ENCODE results near the gene OPCML.

The OPCML gene

DNA sequence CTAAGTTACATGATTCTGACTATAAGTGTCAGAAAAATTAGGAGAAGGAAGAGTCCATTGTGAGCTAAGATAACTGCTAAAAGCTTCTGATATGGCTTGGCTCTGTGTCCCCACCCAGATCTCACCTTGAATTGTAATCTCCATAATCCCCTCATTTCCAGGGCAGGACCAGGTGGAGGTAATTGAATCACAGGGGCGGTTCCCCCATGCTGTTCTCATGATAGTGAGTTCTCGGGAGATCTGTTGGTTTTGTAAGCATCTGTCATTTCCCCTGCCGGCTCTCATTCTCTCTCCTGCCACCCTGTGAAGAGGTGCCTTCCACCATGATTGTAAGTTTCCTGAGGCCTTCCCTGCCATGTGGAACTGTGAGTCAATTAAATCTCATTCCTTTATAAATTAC lies 230.2 kb downstream of the OPCML start:
- no peak for DNase-seq (ENCODE audit: low read depth, low spot score)

DNA sequence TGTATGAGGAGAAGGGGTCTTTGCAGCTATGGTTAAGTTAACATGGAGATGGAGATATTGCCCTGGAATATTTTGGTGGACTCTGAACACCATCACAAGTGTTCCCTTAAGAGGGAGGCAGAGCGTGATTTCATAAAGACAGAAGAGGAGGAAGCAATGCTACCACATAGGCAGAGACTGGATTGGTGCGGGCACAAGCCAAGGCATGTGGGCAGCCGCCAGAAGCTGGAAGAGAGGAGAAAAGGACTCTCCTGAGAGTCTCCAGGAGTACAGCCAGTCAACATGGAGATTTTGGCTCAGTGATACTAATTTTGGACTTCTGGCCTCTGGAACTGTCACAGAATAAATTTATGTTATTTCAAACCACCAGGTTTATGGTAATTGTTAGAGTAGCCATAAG lies 231.6 kb downstream of the OPCML start:
- DNase-seq (ENCODE audit: low read depth, low spot score): no peak

DNA sequence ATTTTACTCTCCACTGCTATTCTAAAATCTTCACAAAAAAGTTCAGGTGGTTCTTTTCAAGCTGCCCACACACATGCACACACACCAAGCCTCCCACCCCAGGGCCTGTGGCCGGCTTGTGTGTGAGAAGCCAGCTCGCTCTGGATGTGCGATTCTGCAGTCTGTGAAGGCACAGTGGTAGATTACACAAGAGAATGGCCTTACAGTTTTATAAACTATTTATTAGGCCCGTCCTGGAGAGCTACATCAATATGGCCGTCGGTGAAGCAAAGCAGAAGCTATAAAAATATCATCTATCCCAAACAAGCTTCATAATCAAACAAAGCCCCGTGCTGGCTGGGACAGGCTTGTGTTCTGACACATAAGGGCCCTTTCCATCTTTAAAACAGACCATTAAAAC lies 240.5 kb downstream of the OPCML start:
- DNase-seq (ENCODE audit: low read depth, low spot score): no peak

DNA sequence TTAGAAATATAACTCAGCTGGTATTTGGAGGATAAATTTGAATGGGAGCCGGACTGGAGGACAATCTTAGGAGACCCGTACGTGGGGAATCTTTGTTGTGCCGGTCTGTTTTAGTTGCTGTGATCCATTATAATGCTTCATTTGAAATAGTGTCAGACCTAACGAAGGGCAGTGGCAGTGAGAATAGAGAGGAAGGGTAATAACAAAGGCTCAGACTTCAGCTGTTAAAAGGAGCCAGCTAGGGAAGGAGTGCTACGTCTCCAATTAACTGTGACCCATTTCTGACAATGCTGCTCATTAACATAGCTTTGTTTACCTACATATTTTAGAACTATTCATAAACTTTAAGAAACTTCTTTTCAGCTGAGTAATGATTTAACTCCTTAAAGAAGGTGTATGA lies 246.9 kb downstream of the OPCML start:
- DNase-seq (ENCODE audit: low read depth, low spot score): no peak

DNA sequence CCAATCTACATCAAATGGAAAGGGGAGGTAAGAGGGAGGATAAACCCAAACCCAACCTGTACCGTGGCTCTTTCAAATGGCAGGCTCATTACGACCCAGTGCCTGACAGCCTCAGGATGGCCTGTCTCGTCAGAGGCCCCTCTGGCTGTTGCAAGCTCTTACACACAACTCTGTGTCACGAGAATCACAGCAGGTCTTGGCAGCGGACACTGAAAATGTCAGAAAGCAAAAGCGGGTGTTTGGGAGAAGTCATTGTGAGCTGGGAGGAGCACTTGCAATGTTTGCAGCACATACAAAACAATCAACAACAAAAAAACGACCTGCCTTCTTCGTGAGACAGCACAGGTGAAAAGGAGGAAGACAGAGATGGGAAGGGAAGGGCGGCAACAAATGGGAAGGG lies 248.1 kb downstream of the OPCML start:
- no peak for DNase-seq (ENCODE audit: low read depth, low spot score)

DNA sequence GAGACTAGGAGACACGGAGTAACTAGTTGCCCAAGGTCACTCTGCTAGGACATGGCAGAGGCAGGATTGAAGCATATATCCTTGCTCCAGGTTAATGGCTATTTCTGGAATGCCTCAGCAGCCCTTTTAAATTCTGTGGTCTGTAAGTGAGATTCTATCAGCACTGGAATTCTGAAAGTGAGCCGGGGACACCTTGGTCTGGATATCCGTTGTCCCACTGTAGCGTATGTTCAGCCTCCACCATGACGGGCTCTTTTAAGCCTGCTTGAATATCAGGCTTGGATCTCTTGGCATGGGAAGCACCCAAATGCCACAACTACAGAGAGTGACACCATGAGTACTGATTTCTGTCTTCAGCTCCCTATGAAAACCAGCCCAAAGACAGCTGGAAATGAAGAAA lies 254.4 kb downstream of the OPCML start:
- no peak for DNase-seq (ENCODE audit: low read depth, low spot score)

DNA sequence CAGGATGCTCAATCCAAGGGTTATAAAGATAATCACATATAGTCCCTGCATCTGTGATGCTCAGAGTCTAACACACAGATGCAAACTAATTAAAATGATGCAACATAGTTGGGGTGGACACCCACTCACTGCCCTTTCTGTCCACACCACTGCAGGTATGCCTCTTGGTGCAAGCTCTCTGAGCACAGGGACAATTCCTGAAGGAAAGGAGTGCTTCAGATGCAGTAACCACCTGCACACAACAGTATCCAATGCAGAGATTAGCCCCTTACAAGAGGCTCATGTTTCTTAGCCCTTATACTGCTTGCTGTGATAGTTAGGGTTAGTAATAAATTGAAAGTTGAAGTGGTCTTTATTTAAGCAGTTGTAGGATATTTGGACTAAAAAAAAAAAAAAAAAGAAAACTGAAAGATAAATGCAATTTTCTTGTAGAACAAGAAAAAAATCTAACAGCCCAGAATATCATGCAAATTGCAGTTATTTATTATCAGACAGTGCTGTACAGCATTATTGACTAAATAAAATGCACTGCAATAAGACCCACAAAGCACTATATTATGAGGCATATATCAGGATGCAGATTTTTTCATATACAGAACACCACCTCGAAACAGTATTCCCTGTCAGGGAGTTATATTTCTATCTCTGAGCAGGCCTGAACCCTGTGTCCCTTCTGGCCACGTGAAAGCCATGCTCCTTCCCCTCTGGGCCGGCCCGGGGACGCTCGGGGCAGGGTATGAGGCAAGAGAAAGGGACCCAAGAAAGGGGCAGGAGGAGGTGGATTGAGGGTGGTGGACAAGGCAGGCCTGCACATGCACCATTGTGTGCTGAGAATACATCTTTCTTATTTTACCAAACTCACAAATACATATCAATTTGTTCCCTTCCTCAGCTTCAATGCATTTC lies 260.2 kb downstream of the OPCML start:
- no peak for DNase-seq (ENCODE audit: low read depth, low spot score)

DNA sequence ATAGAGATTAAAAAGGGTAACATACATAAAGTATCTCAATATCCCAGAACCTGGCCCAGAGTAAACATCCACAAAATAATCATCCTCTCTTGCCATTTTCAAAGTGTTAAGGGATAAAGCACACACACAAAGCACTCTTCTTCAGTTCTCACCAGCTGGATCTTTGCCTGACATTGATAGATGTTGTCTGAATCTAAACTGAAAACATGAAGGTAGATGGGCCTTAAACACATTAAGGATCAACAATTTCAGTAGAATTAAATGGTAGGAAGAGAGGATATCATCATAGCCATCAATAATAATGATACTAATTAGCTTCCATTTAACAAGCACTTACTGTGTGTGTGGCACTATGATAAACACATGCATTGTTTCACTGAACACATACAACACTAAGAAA lies 261.1 kb downstream of the OPCML start:
- no peak for DNase-seq (ENCODE audit: low read depth, low spot score)

DNA sequence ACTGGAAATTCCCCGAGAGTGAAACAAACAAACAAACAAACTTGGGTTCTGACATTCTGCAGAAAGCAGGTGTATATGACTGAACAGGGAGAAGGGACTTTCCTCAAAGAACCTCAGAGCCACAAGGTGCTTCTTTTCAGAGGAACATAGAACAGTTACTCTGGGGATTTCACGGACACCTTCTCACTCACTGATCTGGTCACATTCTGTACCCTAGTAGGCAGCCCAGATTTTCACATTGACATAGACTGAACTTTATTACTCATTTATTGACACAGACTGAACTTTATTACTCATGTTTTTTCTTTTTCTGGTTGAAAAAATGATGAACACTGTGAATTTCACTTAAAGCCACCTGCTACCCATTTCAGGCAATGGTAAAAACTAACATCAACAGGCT lies 263.0 kb downstream of the OPCML start:
- DNase-seq (ENCODE audit: low read depth, low spot score): no peak

DNA sequence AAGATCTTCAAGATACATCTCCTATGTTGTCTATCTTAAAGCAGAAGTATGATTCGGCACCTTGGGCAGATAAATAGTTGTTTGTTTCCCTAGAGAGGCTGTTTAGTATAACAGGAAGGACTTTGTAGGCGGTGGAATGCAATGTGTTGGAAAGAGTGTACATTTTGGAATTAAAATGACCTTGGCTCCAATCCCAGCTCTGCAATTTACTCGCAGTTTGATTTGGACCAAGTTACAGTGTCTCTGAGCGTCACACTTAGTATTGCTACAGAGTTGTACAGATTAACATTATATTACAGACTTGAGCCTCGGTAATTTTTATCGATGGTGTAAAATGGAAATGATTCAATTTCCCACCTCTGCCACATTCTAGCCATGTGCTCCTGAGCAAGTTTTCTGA lies 265.3 kb downstream of the OPCML start:
- no peak for DNase-seq (ENCODE audit: low read depth, low spot score)

DNA sequence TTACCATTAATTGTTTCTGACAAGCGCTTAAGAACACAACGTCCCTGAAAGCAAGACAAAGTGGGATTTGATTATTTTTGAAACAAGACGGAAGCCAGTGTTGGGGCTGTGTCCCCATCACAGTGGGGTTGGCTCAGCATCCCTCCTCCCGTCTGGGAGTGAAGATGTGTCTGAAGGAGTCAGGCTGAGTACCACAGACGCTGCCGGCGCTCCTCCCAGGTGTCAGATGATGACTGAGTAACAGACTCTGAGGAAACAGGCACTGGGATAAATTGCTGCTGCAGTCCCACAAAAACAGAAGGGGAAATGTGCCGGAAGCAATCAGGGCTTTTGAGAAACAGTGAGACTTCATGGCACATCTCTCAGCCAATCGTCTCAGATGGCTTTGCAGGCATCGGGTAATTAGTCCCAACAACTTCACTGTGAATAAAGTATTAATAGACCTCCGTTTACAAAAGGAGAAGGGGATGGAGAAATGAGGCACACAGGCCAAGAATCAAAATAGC lies 266.7 kb downstream of the OPCML start:
- DNase-seq (ENCODE audit: low read depth, low spot score): no peak

DNA sequence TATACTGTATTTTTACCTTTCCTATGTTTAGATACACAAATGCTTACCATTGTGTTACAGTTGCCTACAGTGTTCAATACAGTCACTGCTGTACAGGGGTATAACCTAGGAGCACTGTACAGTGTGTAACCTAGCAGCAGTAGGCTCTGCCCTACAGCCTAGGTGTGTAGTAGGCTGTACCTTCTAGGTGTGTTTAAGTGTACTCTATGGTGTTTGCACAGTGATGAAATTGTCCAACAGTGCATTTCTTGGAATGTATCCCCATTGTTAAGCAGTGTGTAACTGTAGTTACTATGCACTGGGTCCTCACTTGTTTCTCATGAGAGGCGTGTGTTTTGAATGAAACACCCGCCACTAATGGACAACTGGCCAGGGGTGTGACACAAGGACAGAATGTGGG lies 269.0 kb downstream of the OPCML start:
- DNase-seq (ENCODE audit: low read depth, low spot score): no peak

DNA sequence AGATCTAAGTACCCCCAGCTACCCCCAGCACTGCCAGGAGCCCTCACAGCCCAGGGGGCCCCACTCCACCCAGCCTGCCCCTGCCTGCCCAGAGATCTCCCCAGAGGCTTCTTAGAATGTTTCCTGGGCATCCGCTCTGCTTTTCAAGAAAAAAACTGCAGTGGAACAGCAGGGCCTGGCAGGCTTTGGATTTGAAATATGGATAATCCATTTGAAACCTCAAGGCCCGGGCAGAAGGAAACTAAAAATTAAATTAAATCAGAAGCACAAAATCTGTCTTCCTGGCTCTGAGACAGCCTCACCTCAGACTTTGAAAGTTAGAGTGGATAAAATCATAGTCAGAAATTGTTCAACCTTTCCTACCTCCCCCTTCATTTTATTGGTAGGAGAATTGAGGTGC lies 273.6 kb downstream of the OPCML start:
- DNase-seq (ENCODE audit: low read depth, low spot score): no peak

DNA sequence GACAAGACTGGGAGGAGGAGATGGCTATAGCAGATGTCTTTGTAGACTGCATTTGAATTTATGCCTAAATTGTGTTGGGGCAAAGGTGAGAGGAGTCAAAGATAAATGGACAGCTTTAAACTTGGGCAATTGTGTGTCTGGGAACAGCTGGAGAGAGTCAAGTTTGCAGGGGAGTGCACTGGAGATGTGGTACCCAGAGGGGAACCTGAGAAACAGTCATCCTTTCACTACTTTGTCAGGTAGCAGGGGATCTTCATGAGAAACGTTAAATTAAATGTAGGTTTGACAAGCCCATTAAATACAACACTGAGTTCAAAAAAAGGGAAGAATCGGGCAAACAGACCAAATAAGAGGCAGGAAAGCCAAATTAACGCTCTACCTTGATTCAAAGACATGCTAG lies 277.7 kb downstream of the OPCML start:
- DNase-seq (ENCODE audit: low read depth, low spot score): no peak

DNA sequence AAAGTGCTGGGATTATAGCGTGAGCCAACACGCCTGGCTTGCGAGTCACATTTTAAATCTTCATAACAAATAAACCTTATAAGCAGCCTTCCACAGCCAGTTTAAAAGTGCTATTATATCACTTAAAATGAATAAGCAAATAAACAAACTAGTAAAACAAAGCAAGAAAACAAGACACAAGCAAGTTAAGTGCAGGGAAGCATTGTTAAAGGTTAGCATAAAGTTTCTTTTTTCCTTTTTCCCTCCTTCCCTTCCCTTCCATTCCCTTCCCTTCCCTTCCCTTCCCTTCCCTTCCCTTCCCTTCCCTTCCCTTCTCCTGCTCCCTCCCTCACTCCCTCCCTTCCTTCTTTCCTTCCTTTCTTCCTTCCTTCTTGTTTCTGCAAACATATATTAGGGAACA lies 278.7 kb downstream of the OPCML start:
- DNase-seq (ENCODE audit: low read depth, low spot score): no peak

DNA sequence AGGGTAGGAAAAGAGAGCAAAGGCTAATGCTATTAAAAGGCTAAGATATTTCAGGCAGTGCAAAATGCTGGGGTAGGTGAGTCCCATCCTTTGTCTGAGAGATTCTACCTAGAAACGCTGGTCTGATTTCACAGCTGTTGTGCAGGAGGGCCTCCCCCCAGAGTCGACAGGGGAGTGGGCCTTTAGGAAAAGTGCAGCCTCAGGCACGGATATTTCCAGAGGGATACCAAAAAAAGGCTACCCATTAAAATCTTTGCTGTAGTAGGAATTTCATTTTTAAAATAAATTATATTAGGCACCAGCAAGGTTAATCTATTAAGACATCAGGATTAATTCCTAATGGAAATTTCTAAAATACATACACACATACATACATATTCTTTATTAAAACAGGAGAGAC lies 280.5 kb downstream of the OPCML start:
- DNase-seq (ENCODE audit: low read depth, low spot score): no peak

DNA sequence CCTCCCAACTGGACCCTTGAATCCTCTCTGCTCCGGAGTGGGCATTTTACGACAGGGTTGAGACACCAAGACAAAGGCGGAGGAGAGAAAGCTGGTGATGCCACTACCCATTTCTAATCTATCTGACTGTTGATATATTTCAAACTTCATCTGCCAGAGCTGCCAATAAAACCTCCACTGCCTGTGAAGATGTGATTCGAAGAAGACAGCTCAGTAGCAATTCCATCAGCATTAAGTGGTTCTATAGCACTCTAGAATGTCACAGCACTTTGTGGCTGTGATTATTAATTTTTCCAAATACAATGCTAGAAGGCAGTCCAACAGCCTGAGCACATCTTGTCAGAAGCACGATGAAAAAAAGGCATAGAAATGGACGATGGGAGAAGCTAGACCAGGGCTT lies 282.8 kb downstream of the OPCML start:
- no peak for DNase-seq (ENCODE audit: low read depth, low spot score)

DNA sequence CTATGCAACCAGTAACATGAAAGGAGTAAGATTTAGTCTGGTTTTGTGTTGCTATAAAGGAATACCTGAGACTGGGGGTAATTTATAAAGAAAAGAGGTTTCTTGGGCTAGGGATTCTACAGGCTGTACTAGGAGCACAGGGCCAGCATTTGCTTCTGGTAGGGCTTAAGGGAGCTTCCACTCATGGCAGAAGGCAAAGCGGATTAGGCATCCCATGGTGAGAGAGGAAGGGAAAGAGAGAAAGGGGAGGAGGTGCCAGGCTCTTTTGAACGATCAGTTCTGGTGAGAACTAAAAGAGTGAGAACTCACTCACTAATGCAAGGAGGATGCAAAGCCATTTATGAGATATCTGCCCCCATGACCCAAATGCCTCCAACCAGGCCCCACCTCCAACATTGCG lies 283.2 kb downstream of the OPCML start:
- peak; percentile 20 for DNase-seq (ENCODE audit: low read depth, low spot score)

DNA sequence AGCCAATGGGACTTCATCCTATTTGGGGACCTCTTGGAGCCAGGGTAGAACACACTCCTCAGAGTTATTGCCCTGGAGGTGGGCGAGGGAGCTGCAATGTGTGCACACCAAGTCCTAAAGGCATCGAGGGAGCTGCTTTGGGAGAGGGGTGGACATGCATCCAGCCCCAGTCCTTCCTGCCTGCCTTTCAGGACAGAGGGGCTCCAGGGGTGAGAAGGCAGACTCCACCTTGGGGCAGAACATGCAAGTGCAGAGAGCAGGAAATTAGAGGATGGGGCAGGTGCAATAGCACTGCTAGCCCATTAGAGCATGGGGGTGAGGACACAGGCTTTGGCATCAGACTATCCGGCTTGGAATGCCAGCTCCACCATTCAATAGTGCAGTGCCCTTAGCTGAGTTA lies 288.5 kb downstream of the OPCML start:
- peak; percentile 33 for DNase-seq (ENCODE audit: low read depth, low spot score)

DNA sequence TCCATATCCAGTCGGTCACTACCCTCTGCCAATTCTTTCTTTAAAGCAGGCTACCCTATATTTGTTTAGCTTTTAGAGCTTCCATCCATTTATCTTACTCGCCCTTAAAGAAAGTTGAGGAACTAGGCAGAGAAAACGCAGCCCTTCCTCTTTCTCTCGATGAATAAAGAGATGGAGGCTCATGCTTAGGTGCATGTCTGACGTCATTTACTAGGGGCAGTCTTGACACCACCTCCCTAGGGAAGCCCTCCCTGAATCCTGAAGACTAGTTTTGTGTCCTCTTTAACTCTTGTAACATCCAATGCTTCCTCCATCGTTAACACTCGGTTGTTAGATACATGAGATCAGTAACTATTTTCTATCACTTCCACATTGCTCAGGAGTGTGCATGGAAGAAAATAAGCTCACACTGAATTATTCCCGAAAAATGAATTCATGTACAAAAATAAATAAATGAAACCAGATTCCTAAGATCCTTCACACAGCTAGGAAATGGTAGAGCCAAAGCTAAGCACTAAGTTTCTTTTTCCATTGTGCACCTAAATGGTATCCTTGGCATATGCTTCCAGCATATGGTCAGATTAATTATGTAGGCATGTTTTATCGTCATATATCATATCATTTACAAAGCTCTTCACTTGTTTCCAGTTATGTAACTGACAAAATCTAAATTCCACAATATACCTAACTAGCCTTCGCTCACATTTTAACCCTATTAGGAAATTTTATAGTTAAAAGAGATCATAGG lies 291.2 kb downstream of the OPCML start:
- DNase-seq (ENCODE audit: low read depth, low spot score): no peak

DNA sequence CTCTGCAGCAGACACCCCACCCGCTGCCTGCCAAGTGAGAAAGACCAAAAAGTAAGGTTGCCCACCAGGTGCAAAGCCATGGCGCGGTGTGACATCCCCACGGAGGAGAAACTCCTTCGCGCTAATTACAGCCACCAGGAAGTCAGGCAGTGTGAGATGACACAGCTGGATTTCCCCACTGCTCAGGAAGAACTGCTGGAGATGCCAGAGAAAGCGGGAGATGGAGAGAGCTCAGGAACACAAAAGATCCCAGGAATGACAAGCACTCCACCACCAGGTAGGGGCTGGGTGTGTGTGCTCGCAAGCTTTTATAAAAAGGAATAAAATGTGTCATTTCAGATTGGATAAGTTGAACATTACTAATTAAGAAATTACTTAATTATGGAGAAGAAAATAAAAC lies 292.7 kb downstream of the OPCML start:
- DNase-seq (ENCODE audit: low read depth, low spot score): peak; percentile 46

DNA sequence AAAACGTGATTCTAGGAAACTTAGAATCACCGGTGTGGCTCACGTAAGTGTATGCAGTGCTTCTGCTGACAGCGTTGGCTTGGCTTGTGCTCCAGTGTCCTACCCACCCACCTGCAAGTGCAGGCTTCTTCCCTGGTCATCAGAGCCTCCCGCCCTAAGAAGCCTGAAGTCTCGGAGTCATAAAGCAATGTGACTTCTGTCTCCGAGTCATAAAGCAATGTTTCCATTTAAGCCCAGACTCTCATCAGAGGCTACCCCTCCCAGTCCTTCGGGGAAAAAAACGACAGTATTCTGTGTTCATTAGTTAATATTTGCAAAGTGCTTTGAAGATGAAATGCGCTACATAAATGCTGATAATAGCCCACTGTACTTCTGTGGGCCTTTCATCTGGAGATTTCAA lies 293.8 kb downstream of the OPCML start:
- no peak for DNase-seq (ENCODE audit: low read depth, low spot score)

DNA sequence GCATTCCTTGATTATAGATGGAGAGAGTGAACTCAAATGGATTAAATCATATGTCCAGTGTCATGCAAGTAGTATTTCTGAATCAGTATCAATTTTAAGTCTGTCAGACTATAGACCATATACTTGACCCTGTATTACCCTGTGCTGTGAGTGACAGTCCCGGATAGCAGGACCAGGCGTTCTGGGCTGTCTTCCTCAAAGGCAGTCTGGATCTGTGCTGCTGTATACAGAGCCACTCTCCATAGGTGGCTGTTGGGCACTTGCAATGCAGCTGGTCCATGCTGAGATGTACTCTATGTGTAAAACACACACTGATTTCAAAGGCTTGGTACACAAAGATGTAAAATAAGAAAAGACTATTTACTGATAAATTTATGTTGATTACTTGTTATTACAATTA lies 294.3 kb downstream of the OPCML start:
- no peak for DNase-seq (ENCODE audit: low read depth, low spot score)

Data from ELF-1 (cell line).